ENCODE measurements around the gene NEIL1.

DNA sequence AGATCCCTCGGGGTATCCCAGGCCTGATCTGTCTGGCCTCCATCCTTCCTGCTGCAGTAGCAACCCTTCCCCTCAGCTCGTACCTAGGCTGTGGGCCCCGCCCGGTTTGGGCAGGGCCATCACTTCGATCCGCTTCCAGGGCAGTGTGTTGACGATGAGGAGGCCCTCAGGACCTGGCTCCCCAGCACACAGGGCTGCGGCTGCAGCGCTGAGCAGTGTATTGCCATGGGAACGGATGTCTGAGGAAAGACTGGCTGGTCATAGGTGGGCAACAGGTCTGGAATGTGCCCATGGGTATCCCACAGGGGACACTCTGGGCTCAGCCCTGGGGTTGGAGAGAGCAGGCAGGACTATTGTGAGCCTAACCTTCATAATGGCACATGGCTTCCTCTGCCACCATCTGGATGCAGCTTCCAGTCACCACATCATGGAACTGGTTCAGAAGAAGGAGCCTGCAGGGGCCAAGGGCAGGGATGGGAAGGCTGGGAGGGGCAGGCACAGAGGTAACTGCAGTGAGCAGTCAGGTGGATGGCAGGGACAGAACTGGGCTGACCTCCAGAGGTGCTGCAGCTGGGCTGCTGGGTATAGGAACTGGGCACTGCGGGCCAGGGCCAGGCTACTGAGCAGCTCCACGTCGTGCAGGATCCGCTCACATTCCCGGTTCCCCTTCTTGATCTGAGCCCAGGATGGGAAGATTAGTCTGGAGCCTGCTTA lies 12.9 kb downstream of the NEIL1 start:
- TF ChIP-seq, protein P1, sequence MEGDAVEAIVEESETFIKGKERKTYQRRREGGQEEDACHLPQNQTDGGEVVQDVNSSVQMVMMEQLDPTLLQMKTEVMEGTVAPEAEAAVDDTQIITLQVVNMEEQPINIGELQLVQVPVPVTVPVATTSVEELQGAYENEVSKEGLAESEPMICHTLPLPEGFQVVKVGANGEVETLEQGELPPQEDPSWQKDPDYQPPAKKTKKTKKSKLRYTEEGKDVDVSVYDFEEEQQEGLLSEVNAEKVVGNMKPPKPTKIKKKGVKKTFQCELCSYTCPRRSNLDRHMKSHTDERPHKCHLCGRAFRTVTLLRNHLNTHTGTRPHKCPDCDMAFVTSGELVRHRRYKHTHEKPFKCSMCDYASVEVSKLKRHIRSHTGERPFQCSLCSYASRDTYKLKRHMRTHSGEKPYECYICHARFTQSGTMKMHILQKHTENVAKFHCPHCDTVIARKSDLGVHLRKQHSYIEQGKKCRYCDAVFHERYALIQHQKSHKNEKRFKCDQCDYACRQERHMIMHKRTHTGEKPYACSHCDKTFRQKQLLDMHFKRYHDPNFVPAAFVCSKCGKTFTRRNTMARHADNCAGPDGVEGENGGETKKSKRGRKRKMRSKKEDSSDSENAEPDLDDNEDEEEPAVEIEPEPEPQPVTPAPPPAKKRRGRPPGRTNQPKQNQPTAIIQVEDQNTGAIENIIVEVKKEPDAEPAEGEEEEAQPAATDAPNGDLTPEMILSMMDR (IDR thresholded peaks at IDR 0.05; ENCODE audit: borderline replicate concordance, extremely low read depth, low read length, poor library complexity, severe bottlenecking), result no peak
- no peak for TF ChIP-seq EZH2 (IDR thresholded peaks at IDR 0.05; ENCODE audit: borderline replicate concordance, low read depth, low read length, severe bottlenecking)
